ENCODE data around the gene NOC2L.
A peak's percentile ranks its signal among the peaks of the same experiment; 100 is the strongest.

Gene NOC2L

GRCh38 chr1:975896-976683, 17.0 kb upstream of the NOC2L start:
- peak; percentile 39 for TF ChIP-seq CTCF (IDR thresholded peaks at IDR 0.05; ENCODE audit: insufficient read depth, missing control alignments)
- peak; percentile 75 for DNase-seq (ENCODE audit: insufficient read length, low spot score)
- no peak for FAIRE-seq

- TF ChIP-seq CTCF (IDR thresholded peaks at IDR 0.05; ENCODE audit: insufficient read depth, missing control alignments) = no peak
- FAIRE-seq (no peak), DNase-seq (ENCODE audit: insufficient read length, low spot score) (no peak)
Observed at GRCh38 chr1:975365-975764, 16.3 kb upstream of the NOC2L start.

DNA sequence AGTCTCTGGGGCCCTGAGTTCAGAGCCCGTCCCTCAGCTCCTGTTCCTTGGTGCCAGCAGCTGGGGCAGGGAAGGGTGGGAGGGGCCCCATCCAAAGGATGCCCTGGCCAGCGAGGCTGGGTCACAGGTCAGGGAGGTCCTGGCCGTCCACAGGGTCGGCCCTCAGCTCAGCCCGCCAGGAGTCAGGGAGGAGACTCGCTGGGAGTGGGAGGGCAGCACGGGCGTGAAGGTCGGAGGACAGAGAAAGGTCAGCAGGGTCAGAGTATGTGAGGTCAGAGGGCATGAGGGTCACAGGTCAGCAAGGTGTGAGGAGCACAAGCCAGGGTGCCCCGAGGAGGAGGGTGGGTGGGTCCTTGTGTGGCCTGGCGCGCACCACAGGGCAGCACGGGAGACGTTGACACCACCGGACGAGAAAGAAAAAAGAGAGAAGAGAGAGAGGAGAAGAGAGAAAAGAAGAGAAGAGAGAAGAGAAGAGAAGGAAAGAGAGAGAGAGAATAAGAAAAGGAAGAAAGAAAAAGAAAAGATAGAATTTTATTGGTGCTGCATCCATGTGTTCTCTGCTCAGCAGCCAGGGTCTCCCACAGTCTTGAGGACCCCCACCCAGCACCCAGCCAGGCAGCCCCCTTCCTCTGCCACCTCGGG, 15.8 kb upstream of the NOC2L start:
- no peak for FAIRE-seq
- no peak for TF ChIP-seq CTCF (IDR thresholded peaks at IDR 0.05; ENCODE audit: insufficient read depth, missing control alignments)
- no peak for DNase-seq (ENCODE audit: insufficient read length, low spot score)

- DNase-seq (ENCODE audit: insufficient read length, low spot score) = no peak
Observed at GRCh38 chr1:974293-974640, 15.2 kb upstream of the NOC2L start.

GRCh38 chr1:973459-974292, 14.6 kb upstream of the NOC2L start:
- FAIRE-seq (no peak), DNase-seq (ENCODE audit: insufficient read length, low spot score) (no peak)
- TF ChIP-seq CTCF (IDR thresholded peaks at IDR 0.05; ENCODE audit: insufficient read depth, missing control alignments) = no peak

More at GRCh38 chr1:974293-974640, 15.2 kb upstream of the NOC2L start:
- FAIRE-seq = no peak
- TF ChIP-seq CTCF (IDR thresholded peaks at IDR 0.05; ENCODE audit: insufficient read depth, missing control alignments) = no peak

DNA sequence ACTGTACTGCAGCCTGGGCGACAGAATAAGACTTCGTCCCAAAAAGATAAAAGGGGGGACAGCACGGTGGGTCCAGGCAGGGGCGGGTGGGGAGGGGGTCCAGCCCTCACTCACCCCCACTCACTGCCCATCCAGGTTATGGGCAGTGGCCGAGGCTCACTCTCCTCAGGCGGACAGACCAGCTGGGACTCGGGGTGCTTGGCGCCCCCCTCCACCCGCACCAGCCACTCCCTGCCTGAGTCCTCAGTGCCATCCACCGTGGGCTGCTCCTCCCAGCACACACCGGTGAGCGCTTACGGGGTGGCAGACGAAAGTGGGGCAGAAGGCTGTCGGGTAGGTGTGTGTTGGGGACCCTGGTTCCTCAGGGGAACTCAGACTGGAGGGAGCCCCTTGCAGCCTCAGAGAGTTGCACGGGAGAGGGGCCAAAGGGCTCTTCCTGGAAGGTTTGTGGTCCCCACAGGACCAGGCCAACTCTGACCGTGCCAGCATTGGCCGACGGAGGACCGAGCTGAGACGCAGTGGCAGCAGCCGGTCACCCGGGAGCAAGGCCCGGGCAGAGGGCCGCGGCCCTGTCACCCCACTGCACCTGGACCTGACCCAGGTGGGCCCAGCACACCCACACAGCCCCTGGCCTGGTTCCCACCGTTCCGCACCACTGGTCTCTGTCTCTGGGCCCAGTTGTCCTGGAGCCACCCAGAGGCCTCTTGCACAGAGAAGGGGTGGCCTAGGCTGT, 13.8 kb upstream of the NOC2L start:
- no peak for DNase-seq (ENCODE audit: insufficient read length, low spot score)
- FAIRE-seq = no peak
- TF ChIP-seq CTCF (IDR thresholded peaks at IDR 0.05; ENCODE audit: insufficient read depth, missing control alignments) = no peak
